ENCODE results near the gene THAP10. TPM values are rescaled to one million over a fixed set of nuclear protein-coding genes. Genes with fewer than 3 reads are reported as not detected.

THAP10 gene
- total RNA-seq, 1 donor from 2014 or later = 3.4 TPM

Other genes with a start within 250 kb of the THAP10 start
- gene UACA, start 128.9 kb downstream of the THAP10 start, total RNA-seq = 251 TPM
- 40.7 TPM for gene LARP6, start 38.3 kb downstream of the THAP10 start, total RNA-seq
- 11.5 TPM for gene LRRC49, start 393 bp upstream of the THAP10 start, total RNA-seq
- gene THSD4, start 223.0 kb upstream of the THAP10 start, total RNA-seq = 21.1 TPM

All from sciatic nerve (tissue), 1 donor.